GF-D8 (cell line): ENCODE results near the gene ARHGEF28.

ENCODE experiments used
- DNase-seq: peaks from one replicate; lab custom pipeline; 2025; lab: John Stamatoyannopoulos, UW

The ARHGEF28 gene

DNA sequence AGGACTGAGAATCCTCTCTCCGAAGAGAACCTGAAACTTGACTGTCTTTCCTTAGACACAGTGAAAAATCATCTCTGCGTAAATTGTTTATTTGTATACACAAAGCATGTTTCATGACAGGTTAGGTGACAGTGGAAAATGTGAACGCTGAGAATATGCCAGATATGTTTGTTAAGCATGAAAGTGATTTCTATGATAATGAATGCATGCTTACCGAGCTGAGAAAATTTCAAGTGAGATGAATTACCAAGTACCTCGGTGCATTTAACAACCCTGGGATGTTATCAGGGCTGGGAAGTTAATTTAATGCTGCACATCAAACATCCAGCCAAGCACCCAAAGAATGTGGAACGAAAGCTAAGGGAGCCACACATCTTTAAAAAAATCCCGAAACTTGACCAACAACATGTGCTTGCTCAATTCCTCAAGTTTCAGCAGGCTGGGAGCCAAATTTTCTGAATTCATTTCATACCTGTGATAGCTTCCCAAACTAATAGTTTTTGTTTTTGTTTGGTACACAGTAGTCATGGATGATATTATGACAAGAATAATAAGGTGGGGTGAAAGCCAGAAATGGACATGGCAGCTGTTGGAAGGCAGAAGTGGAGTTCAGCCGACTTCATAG is 336.9 kb downstream of the ARHGEF28 start:
- DNase-seq = no peak

DNA sequence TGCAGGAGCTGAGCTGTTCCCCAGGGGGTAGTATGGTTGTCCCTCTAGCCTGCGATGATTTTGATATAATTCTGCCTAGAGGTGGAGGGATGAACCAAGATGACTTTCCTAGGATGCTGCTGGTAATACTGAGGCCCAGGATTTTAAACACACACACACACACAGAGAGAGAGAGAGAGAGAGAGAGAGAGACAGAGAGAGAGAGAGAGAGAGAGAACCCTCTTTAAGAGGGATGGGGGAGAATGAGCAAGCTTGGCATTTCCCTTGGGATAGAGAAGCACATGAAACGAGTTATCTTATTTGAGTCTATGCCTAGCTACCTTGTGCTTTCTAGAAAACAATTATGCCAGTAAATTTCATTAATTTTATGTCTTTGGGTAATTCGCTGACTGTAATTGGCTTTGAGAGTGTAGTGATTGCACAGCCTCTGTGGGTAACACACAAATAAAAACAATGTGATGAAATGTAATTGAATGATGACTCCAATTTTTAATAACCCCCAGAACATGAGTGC is 338.4 kb downstream of the ARHGEF28 start:
- DNase-seq = no peak

DNA sequence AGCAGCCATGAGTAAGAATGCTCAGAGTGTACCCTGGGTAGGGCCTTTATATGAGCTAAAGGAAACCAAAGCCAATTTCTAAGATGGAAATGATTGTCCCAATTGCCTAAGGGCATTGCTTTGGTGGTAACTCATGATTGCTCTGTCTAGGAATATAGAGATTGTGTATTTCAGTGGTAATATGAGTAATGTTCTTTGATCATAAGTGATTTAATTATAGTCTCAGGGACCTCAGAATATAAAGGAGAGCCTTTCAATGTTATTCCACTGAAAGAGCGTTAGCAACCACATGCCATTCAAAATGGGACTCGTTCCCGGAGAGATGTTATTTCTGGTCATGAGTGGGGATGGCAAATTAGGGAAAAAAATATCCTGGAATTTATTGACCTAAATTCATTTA is 340.5 kb downstream of the ARHGEF28 start:
- no peak for DNase-seq

GRCh38 chr5:73967347-73967746 is 341.4 kb downstream of the ARHGEF28 start:
- DNase-seq = no peak

GRCh38 chr5:73968246-73968645 is 342.2 kb downstream of the ARHGEF28 start:
- no peak for DNase-seq

DNA sequence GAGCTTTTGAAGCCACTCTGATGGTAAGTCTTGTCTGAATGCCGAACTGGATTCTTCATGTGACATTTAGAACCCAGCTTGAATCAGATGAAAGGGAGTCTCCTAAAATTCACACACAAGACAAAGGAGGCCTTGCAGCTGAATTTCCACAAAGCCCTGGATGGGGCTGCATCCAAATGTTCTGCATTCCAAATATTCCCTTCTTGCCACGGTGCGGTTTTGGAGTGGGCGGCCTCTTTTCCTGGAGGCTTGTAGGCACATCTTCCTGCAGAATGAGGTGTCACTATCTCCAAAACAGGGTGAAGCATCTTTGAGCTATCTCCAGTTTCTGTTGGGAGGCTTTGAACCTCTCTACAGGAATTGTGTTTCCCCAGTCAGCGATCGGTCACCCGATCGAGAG is 342.7 kb downstream of the ARHGEF28 start:
- no peak for DNase-seq

DNA sequence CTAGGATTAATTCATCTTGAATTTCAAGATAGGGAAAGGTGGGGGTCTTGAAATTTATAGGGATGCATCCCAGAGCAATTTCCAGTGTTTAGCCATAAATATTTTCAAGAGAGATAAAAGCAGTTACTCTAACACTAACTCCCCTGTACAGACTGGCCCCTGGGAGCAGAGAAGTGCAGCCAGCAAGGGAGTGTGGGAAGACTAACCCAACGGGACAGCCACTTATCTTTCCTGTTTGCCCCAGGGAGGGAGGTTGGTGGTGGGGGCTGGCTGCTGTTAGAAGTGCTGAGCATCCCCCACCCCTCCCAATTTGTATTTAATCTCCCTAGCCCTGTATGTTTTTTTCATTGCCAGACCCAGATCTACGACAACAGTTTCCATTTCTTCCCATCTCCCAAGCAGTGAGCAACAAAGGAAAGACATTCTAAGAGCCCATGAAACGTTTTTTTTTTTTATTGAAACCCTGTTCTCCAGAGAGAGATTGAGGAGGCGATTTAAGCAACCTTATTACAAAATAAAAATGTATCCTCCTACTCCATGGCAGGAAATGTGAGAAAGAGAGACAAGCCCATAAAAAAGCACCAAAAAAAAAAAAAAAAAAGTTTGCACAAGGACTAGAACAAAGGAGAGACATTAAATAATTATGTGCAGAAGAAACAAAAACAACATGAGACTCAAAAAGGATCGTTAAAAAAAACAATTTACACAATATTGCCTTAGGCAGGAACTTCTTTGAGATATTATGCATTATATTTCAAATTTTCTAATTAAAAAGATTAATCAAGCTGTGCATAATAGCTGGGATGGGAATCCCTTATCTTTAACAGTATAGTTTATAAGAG is 343.4 kb downstream of the ARHGEF28 start:
- no peak for DNase-seq

GRCh38 chr5:73971326-73971725 is 345.3 kb downstream of the ARHGEF28 start:
- no peak for DNase-seq

DNA sequence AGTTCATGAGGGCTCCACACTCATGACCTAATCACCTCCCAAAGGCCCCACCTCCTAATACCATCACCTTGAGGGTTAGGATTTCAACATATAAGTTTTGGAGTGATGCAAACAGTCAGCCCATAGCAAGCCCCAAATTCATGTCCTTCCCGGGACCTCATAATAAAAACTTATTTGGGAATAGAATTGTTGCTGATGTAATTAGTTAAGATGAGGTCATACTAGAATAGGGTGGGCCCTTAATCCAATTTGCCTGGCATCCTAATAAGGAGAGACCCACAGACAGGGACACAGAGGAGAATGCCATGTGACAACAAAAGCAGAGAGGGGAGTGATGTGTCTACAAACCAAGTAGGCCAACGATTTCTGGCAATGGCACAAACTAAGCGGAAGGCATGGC is 347.1 kb downstream of the ARHGEF28 start:
- no peak for DNase-seq

DNA sequence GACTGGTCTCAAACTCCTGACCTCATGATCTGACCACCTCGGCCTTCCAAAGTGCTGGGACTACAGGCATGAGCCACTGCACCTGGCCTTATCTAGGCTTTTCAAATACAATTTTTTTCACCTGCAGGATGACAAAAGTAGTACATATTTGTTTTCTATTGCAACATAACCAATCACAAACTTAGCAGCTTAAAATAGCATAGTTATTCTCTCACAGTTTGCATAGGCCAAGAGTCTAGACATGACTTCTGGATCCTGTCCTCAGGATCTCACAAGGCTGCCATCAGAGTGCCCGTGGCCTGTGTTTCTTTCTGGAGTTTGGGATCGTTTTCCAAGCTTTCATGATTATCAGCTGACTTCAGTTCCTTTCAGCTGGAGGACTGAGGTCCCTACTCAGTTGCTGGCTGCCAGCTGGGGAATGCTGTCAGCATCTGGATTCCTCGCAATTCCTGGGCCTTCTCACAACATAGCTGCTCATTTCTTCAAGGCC is 348.9 kb downstream of the ARHGEF28 start:
- no peak for DNase-seq

- DNase-seq = no peak
These were observed 349.8 kb downstream of the ARHGEF28 start for GRCh38 chr5:73975845-73976244.

GRCh38 chr5:73977146-73977545 is 351.1 kb downstream of the ARHGEF28 start:
- DNase-seq = no peak

DNA sequence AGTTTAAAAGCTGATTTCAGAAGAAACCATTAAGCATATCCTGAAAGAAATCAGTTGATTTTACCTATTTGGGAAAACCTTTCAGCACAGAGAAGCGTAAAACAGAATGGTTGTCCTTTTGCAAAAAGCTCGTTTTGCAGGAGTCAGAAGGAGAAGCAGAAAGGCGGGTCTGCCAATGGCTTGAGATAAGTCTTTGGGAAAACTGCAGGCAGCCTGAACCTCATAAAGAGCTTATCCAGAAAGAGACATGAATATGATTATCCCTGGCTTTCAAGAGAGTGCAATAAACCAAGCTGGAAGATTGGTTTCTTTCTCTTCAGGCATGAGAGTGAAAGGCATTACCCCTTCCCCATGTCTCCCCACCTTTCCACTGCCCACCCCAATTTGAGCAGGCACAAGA is 353.3 kb downstream of the ARHGEF28 start:
- no peak for DNase-seq

DNA sequence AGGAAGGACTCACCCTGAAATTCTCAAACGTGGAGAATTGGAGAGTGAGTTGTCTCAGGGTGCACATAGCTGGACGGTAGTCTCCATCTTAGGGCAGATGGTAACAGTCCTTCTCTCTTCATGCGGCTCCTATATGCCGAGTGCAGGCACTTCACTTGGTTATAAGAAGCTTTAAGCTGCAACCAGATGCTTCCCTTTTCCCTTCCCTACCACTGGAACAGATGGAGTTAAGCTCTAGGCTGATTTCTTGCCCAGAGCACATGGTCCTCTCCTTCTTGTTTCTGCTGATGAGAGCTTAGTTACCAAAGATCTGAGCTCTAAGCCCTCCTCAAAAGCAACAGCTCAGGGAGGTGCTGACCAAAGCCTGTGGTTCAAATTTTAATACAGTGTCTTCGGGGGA is 355.7 kb downstream of the ARHGEF28 start:
- no peak for DNase-seq

DNA sequence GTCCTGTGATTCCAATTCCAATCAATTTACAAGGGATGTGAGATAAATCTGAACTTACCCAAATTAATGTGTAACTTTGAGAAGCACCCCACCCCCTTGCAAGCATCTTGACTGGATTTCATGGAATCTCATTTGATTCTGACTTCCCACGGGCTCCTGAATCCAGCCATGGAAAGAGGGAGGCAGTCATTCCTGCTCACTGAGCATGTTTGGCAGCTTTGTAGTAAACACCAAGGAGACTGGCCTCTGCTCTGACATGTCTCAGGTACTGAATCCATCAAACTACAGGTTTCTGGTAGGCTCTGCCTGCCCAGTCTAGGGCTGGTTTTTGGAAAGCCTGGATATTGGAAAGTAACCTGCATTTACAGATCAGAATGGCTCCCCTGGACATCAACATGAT is 357.6 kb downstream of the ARHGEF28 start:
- no peak for DNase-seq

- DNase-seq = no peak
These were observed 359.1 kb downstream of the ARHGEF28 start for GRCh38 chr5:73985145-73985544.

GRCh38 chr5:73986729-73987128 is 360.7 kb downstream of the ARHGEF28 start:
- DNase-seq = no peak

DNA sequence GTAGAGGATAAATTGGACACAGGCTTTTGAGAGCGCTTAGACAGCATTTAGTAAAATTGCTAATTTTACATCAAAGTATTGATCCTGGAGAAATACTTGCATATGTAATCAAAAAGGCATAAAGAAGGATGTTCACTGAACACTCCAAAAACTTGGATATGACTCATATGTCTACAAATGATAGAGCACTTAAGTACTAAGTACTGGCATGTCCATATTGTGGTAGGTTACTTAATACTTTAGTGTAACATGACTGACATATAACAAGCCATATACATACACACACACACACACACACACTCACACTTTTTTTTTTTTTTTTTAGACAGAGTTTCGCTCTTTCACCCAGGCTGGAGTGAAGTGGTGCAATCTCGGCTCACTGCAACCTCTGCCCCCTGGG is 361.9 kb downstream of the ARHGEF28 start:
- no peak for DNase-seq

- no peak for DNase-seq
These were observed 364.0 kb downstream of the ARHGEF28 start for GRCh38 chr5:73989956-73990355.
